ENCODE results near the gene HJV.

Gene HJV

DNA sequence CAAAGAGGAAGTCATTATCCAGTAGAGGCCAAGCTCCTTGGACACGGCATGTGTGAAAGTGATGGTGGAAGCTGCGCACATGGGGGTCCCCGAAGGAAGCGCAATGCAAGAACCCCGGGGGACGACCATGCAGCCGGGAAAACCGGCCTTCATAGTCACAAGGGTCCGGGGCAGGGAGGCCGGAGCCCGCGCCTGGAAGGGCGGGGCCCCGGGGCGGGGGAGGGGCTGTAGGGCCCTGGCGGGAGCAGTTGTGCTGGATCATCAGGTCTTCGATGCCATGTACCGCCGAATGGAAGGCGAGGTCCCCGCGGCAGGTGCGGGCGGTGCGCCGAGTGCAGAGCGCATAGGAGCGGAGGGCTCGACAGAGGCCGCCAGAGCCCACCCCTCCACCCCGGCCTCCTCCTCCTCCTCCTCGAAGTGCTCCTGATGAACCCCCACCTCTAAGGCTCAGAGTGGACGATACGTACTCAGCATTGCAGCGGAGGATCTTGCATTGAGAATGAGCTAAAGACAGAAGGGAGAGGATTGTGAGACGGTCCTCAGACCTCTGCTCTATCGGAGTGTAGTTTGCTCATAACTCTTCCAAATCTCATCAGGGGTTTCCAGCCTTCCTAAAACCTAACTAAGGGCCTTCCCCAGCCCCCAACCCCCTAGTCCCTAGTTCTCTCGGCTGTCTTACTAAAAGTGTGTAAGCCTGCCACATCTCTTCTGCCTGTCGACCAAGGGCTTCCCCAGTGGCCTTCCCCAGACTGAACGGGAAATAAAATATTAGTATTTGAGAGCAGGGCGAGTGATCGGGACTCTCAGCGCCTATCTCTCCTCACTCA, 2.1 kb downstream of the HJV start (continued):
- TF ChIP-seq, protein P1, sequence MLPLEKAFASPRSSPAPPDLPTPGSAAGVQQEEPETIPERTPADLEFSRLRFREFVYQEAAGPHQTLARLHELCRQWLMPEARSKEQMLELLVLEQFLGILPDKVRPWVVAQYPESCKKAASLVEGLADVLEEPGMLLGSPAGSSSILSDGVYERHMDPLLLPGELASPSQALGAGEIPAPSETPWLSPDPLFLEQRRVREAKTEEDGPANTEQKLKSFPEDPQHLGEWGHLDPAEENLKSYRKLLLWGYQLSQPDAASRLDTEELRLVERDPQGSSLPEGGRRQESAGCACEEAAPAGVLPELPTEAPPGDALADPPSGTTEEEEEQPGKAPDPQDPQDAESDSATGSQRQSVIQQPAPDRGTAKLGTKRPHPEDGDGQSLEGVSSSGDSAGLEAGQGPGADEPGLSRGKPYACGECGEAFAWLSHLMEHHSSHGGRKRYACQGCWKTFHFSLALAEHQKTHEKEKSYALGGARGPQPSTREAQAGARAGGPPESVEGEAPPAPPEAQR (tag by site-specific recombination; IDR thresholded peaks at IDR 0.05): no peak
- no peak for TF ChIP-seq ZBTB48 (tag by site-specific recombination; IDR thresholded peaks at IDR 0.05)
- TF ChIP-seq SCRT2 (tag by site-specific recombination; IDR thresholded peaks at IDR 0.05): no peak
- no peak for TF ChIP-seq HOXA7 (CRISPR knock-in tag; IDR thresholded peaks at IDR 0.05; ENCODE audit: borderline replicate concordance)
- TF ChIP-seq ZNF239 (tag by site-specific recombination; IDR thresholded peaks at IDR 0.05): no peak
- TF ChIP-seq ZBTB1 (tag by site-specific recombination; IDR thresholded peaks at IDR 0.05): no peak
- no peak for TF ChIP-seq SALL2 (tag by site-specific recombination; IDR thresholded peaks at IDR 0.05; ENCODE audit: borderline replicate concordance)
- TF ChIP-seq ZEB2 (tag by site-specific recombination; IDR thresholded peaks at IDR 0.05): no peak
- no peak for TF ChIP-seq ZNF501 (tag by site-specific recombination; IDR thresholded peaks at IDR 0.05)
- TF ChIP-seq ZNF112 (tag by site-specific recombination; IDR thresholded peaks at IDR 0.05): no peak
- TF ChIP-seq, protein P2, sequence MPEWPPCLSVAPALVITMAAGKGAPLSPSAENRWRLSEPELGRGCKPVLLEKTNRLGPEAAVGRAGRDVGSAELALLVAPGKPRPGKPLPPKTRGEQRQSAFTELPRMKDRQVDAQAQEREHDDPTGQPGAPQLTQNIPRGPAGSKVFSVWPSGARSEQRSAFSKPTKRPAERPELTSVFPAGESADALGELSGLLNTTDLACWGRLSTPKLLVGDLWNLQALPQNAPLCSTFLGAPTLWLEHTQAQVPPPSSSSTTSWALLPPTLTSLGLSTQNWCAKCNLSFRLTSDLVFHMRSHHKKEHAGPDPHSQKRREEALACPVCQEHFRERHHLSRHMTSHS (tag by site-specific recombination; IDR thresholded peaks at IDR 0.05): no peak
- TF ChIP-seq, protein P3, sequence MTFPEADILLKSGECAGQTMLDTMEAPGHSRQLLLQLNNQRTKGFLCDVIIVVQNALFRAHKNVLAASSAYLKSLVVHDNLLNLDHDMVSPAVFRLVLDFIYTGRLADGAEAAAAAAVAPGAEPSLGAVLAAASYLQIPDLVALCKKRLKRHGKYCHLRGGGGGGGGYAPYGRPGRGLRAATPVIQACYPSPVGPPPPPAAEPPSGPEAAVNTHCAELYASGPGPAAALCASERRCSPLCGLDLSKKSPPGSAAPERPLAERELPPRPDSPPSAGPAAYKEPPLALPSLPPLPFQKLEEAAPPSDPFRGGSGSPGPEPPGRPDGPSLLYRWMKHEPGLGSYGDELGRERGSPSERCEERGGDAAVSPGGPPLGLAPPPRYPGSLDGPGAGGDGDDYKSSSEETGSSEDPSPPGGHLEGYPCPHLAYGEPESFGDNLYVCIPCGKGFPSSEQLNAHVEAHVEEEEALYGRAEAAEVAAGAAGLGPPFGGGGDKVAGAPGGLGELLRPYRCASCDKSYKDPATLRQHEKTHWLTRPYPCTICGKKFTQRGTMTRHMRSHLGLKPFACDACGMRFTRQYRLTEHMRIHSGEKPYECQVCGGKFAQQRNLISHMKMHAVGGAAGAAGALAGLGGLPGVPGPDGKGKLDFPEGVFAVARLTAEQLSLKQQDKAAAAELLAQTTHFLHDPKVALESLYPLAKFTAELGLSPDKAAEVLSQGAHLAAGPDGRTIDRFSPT (tag by site-specific recombination; IDR thresholded peaks at IDR 0.05): no peak
- TF ChIP-seq YY2 (tag by site-specific recombination; IDR thresholded peaks at IDR 0.05): no peak

DNA sequence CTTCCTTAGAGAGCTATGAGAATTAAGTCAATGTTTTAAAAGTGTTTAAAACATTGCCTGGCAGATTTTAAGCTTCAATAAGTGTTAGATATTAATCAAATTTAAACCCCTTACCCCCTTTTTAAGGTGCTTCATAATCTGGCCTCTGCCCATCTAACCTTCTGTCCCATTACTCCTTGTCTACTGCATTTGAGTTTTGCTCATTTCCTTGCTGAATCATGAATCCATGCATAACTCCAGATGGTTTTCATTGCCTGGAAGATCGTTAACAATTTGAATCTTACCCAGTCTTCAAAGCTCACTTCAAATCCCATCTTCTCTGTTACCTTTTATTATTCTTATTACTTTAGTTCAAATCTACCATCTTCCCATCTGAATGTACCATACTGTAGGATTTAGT, 4.6 kb downstream of the HJV start:
- Histone ChIP-seq H3K27ac (ENCODE audit: extremely low read depth, low read depth, low read length) (no peak overlapping the region), H3K9me3 (ENCODE audit: control insufficient read depth, insufficient read depth, low read depth, low read length) (no peaks in the 10 kb centered on the region), H3K4me3 (ENCODE audit: low read depth, low read length) (no peak overlapping the region), H3K4me1 (ENCODE audit: control insufficient read depth, insufficient read depth, low read length) (no peaks in the 10 kb centered on the region), H3K36me3 (ENCODE audit: control insufficient read depth in 2 of 2, insufficient read depth in 1 of 2, low read length in 2 of 2) (no peaks in the 10 kb centered on the region)
- ChIA-PET POLR2A (no interaction called here), CTCF (interaction anchor here (0.6 to 3.7 kb wide), 7 partner anchors 10 to 171 kb away, joined by 3 to 26 read pairs (median 5); partner anchors contain the start of gene NUDT17)
- TF ChIP-seq ZSCAN16 (tag by site-specific recombination; IDR thresholded peaks at IDR 0.05) (no peak), ZNF132 (tag by site-specific recombination; IDR thresholded peaks at IDR 0.05; ENCODE audit: borderline replicate concordance) (no peak), ZNF184 (tag by site-specific recombination; IDR thresholded peaks at IDR 0.05) (no peak), BCL11A (tag by site-specific recombination; IDR thresholded peaks at IDR 0.05; ENCODE audit: low read depth) (no peak), KLF7 (tag by site-specific recombination; IDR thresholded peaks at IDR 0.05; ENCODE audit: borderline replicate concordance) (no peak), ZNF791 (tag by site-specific recombination; IDR thresholded peaks at IDR 0.05) (no peak)
- TF ChIP-seq, protein P2 (tag by site-specific recombination; IDR thresholded peaks at IDR 0.05): no peak
